K562 (cell line): ENCODE measurements around the gene PCDHA5.
"Not testable (repeated sequence)": the region's sequence is repeated elsewhere in the genome, so short reads cannot be mapped to it uniquely, and the experiment has no call there.

Source experiments
- CBX8 ChIP-seq: fragments of 200-600 bp; sonication (generic); IDR thresholded peaks from 2 replicates; pipeline ENCODE4 v1.6.1; 2012; ENCODE audit warnings: borderline replicate concordance, mixed run types, low read depth, mild to moderate bottlenecking, moderate library complexity, mixed read lengths, low read length, control low read depth, inconsistent platforms; ENCODE audit not compliant: poor library complexity, severe bottlenecking; ENCODE audit errors: extremely low read depth
- JUN ChIP-seq, 2 experiments: sonication (generic) in 1 of 2; formaldehyde crosslinking in 1 of 2; IDR thresholded peaks; 2 replicates each; pipeline versions ENCODE4 v1.6.1 to v1.8.0; 2012 to 2022; ENCODE audit warnings: borderline replicate concordance in 2 of 2, mild to moderate bottlenecking in 2 of 2, improper control_type of control experiment in 1 of 2, low read depth in 1 of 2, low read length in 1 of 2, missing genetic modification reagents in 1 of 2
- JUNB ChIP-seq: fragments of 450-650 bp; formaldehyde crosslinking; conservative IDR thresholded peaks from 2 replicates; pipeline ENCODE4 v1.4.0; 2020; ENCODE audit warnings: mild to moderate bottlenecking
- NR2C2 ChIP-seq, 2 experiments: fragments of 200-800 bp in 1 of 2; sonication (Bioruptor generic) in 1 of 2; sonication (generic) in 1 of 2; formaldehyde crosslinking in 1 of 2; IDR thresholded peaks; 2 replicates each; pipeline versions ENCODE4 v1.6.1 to v1.8.0; 2016 to 2022; ENCODE audit warnings: mild to moderate bottlenecking in 1 of 2, missing compliant biosample characterization in 1 of 2, missing genetic modification characterization in 1 of 2, missing genetic modification reagents in 1 of 2
- POLR2AphosphoS5 ChIP-seq: IDR thresholded peaks from 2 replicates; pipeline ENCODE4 v1.6.1; 2011; ENCODE audit warnings: mild to moderate bottlenecking, low read depth, low read length, moderate library complexity; ENCODE audit not compliant: control insufficient read depth, insufficient read depth
- POLR2G ChIP-seq: fragments of 200-400 bp; formaldehyde crosslinking; IDR thresholded peaks from 2 replicates; pipeline ENCODE4 v1.6.1; 2017; ENCODE audit warnings: low read depth, mild to moderate bottlenecking, antibody characterized with exemption, low read length, moderate library complexity
- RBBP5 ChIP-seq: fragments of 200-600 bp; sonication (generic); IDR thresholded peaks from 2 replicates; pipeline ENCODE4 v1.6.1; 2012; ENCODE audit warnings: borderline replicate concordance, mild to moderate bottlenecking, low read length, control low read depth, inconsistent platforms; ENCODE audit not compliant: insufficient read depth, poor library complexity, severe bottlenecking
- SIN3B ChIP-seq: fragments of 450-650 bp; IDR thresholded peaks from 2 replicates; pipeline ENCODE4 v1.6.1; 2017; ENCODE audit warnings: low read depth, mild to moderate bottlenecking, moderate library complexity
- SREBF2 ChIP-seq: sonication (generic); formaldehyde crosslinking; IDR thresholded peaks from 2 replicates; pipeline ENCODE4 v1.4.0; 2020; ENCODE audit warnings: mild to moderate bottlenecking, missing genetic modification reagents
- TFAM ChIP-seq: fragments of 250-450 bp; sonication (Bioruptor Pico); conservative IDR thresholded peaks from 2 replicates; pipeline ENCODE4 v1.5.0; 2021; ENCODE audit warnings: mild to moderate bottlenecking, moderate library complexity
- ZBTB17 ChIP-seq: fragments of 450-650 bp; formaldehyde crosslinking; IDR thresholded peaks from 2 replicates; pipeline ENCODE4 v1.4.0; 2020; ENCODE audit warnings: mild to moderate bottlenecking
- TF ChIP-seq, protein P1 (sequence below), 3 experiments: IDR thresholded peaks in 2 of 3; conservative IDR thresholded peaks in 1 of 3; 2 replicates each; pipeline ENCODE4 v1.5.1; 2011 to 2012; ENCODE audit warnings: low read length in 3 of 3, mild to moderate bottlenecking in 3 of 3, control low read depth in 2 of 3, improper control_type of control experiment in 1 of 3, inconsistent platforms in 1 of 3, low read depth in 1 of 3, mixed read lengths in 1 of 3, moderate library complexity in 1 of 3; ENCODE audit not compliant: insufficient read depth in 2 of 3

DNA sequence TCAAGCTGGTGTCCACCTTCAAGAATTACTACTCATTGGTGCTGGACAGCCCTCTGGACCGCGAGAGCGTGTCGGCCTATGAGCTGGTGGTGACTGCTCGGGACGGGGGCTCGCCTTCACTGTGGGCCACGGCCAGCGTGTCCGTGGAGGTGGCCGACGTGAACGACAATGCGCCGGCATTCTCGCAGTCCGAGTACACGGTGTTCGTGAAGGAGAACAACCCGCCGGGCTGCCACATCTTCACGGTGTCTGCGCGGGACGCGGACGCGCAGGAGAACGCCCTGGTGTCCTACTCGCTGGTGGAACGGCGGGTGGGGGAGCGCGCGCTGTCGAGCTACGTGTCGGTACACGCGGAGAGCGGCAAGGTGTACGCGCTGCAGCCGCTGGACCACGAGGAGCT, 19.0 kb upstream of the PCDHA5 start:
- not testable (repeated sequence) for TF ChIP-seq CBX8; RBBP5; JUNB (CRISPR knock-in tag); NR2C2 (CRISPR knock-in tag; IDR thresholded peaks at IDR 0.05); NR2C2 (tag; IDR thresholded peaks at IDR 0.05); SREBF2 (CRISPR knock-in tag); SIN3B; POLR2G; POLR2AphosphoS5; TFAM (CRISPR knock-in tag); ZBTB17 (CRISPR knock-in tag); JUN (IDR thresholded peaks at IDR 0.05; ENCODE audit: borderline replicate concordance, low read depth, low read length); JUN (CRISPR knock-in tag; IDR thresholded peaks at IDR 0.05; ENCODE audit: borderline replicate concordance)
- TF ChIP-seq, protein P1, sequence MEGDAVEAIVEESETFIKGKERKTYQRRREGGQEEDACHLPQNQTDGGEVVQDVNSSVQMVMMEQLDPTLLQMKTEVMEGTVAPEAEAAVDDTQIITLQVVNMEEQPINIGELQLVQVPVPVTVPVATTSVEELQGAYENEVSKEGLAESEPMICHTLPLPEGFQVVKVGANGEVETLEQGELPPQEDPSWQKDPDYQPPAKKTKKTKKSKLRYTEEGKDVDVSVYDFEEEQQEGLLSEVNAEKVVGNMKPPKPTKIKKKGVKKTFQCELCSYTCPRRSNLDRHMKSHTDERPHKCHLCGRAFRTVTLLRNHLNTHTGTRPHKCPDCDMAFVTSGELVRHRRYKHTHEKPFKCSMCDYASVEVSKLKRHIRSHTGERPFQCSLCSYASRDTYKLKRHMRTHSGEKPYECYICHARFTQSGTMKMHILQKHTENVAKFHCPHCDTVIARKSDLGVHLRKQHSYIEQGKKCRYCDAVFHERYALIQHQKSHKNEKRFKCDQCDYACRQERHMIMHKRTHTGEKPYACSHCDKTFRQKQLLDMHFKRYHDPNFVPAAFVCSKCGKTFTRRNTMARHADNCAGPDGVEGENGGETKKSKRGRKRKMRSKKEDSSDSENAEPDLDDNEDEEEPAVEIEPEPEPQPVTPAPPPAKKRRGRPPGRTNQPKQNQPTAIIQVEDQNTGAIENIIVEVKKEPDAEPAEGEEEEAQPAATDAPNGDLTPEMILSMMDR (IDR thresholded peaks at IDR 0.05 in 2 of 3, conservative IDR thresholded peaks at IDR 0.05 in 1 of 3; ENCODE audit: insufficient read depth in 2 of 3, low read depth in 1 of 3, low read length in 3 of 3): not testable (repeated sequence)
